ENCODE results near the gene ADTRP.
"Not testable (repeated sequence)": the region's sequence is repeated elsewhere in the genome, so short reads cannot be mapped to it uniquely, and the experiment has no call there.

ADTRP gene

GRCh38 chr6:11689847-11690246, 88.8 kb downstream of the ADTRP start:
- DNase-seq = no peak

GRCh38 chr6:11689400-11689799, 89.2 kb downstream of the ADTRP start:
- not testable (repeated sequence) for DNase-seq

- DNase-seq = no peak
Observed at GRCh38 chr6:11688425-11688709, 90.2 kb downstream of the ADTRP start.

- DNase-seq = no peak
Observed at GRCh38 chr6:11685481-11686093, 93.0 kb downstream of the ADTRP start.

- DNase-seq = no peak
Observed at GRCh38 chr6:11684901-11685480, 93.6 kb downstream of the ADTRP start.

- DNase-seq = no peak
Observed at GRCh38 chr6:11683871-11684270, 94.7 kb downstream of the ADTRP start.

GRCh38 chr6:11682561-11682975, 96.0 kb downstream of the ADTRP start:
- no peak for DNase-seq

GRCh38 chr6:11681770-11682169, 96.8 kb downstream of the ADTRP start:
- no peak for DNase-seq

GRCh38 chr6:11681357-11681756, 97.2 kb downstream of the ADTRP start:
- no peak for DNase-seq

- not testable (repeated sequence) for DNase-seq
Observed at GRCh38 chr6:11680479-11680878, 98.1 kb downstream of the ADTRP start.

GRCh38 chr6:11679099-11679498, 99.5 kb downstream of the ADTRP start:
- DNase-seq = no peak

- DNase-seq = no peak
Observed at GRCh38 chr6:11675601-11676000, 103.0 kb downstream of the ADTRP start.

- DNase-seq = no peak
Observed at GRCh38 chr6:11672669-11673068, 105.9 kb downstream of the ADTRP start.

- no peak for DNase-seq
Observed at GRCh38 chr6:11672256-11672655, 106.3 kb downstream of the ADTRP start.

GRCh38 chr6:11669696-11670095, 108.9 kb downstream of the ADTRP start:
- DNase-seq = no peak

GRCh38 chr6:11668455-11668854, 110.1 kb downstream of the ADTRP start:
- no peak for DNase-seq

GRCh38 chr6:11667876-11668275, 110.7 kb downstream of the ADTRP start:
- DNase-seq = no peak

GRCh38 chr6:11665604-11666326, 112.8 kb downstream of the ADTRP start:
- DNase-seq = no peak

Data from activated T-cell treated with anti-CD3 and anti-CD28 coated beads, Interleukin-2, amount 50 U/mL, for 1 hour (primary cell).